Neural cell (in vitro differentiated cells): Measurements from ENCODE around the gene RSPH9. TPM values are rescaled to one million over a fixed set of nuclear protein-coding genes. Genes with fewer than 3 reads are reported as not detected.

Experiments
- H2AFZ ChIP-seq: fragments of 200-600, 300-800 bp; sonication (generic), shearing (Covaris generic); 2 replicates; pipeline ENCODE4 v1.6.0; 2014; ENCODE audit warnings: low read depth, mild to moderate bottlenecking, antibody characterized with exemption, low read length, moderate library complexity
- H3F3A ChIP-seq: fragments of 200-600 bp; shearing (Covaris generic); 2 replicates; pipeline ENCODE4 v1.6.1; 2016; ENCODE audit warnings: mild to moderate bottlenecking, moderate library complexity, mixed read lengths, antibody characterized with exemption, low read length; ENCODE audit not compliant: insufficient read depth, poor library complexity, severe bottlenecking
- H3K27ac ChIP-seq: fragments of 200-600, 300-800 bp; sonication (generic), shearing (Covaris generic); 2 replicates; pipeline ENCODE4 v1.5.1; 2014; ENCODE audit warnings: mild to moderate bottlenecking, low read length, moderate library complexity
- H3K27me3 ChIP-seq: fragments of 300-800, 200-600 bp; sonication (generic), shearing (Covaris generic); 2 replicates; pipeline ENCODE4 v1.6.0; 2014; ENCODE audit warnings: mild to moderate bottlenecking, low read depth, low read length, moderate library complexity; ENCODE audit not compliant: insufficient read depth
- H3K36me3 ChIP-seq: fragments of 300-800, 200-600 bp; sonication (generic), shearing (Covaris generic); 2 replicates; pipeline ENCODE4 v1.5.1; 2014; ENCODE audit warnings: mild to moderate bottlenecking, antibody characterized with exemption, low read length, moderate library complexity; ENCODE audit not compliant: insufficient read depth
- H3K4me2 ChIP-seq: fragments of 300-800, 200-600 bp; sonication (generic), shearing (Covaris generic); 2 replicates; pipeline ENCODE4 v1.6.0; 2014; ENCODE audit warnings: mild to moderate bottlenecking, low read length
- H3K4me3 ChIP-seq: fragments of 300-800, 200-600 bp; sonication (generic), shearing (Covaris generic); 2 replicates; pipeline ENCODE4 v1.5.1; 2014; ENCODE audit warnings: mild to moderate bottlenecking, low read length, moderate library complexity
- H3K79me2 ChIP-seq: fragments of 200-600 bp; shearing (Covaris generic); replicated peaks from 2 replicates; pipeline ENCODE4 v1.6.0; 2014; ENCODE audit warnings: mild to moderate bottlenecking, low read length, moderate library complexity; ENCODE audit not compliant: insufficient read depth
- H3K9ac ChIP-seq: fragments of 300-800, 200-600 bp; sonication (generic), shearing (Covaris generic); 2 replicates; pipeline ENCODE4 v1.6.1; 2016; ENCODE audit warnings: mild to moderate bottlenecking, low read length, mixed read lengths
- H3K9me2 ChIP-seq: fragments of 200-600 bp; shearing (Covaris generic); 2 replicates; pipeline ENCODE4 v1.6.1; 2016; ENCODE audit warnings: mild to moderate bottlenecking, low read length, mixed read lengths; ENCODE audit not compliant: insufficient read depth
- H3K9me3 ChIP-seq: fragments of 200-600, 300-800 bp; sonication (generic), shearing (Covaris generic); 2 replicates; pipeline ENCODE4 v1.6.1; 2016; ENCODE audit warnings: mild to moderate bottlenecking, mixed run types, low read length, moderate library complexity, mixed read lengths
- H4K20me1 ChIP-seq: fragments of 200-600 bp; shearing (Covaris generic); 2 replicates; pipeline ENCODE4 v1.6.1; 2016; ENCODE audit warnings: mild to moderate bottlenecking, mixed run types; ENCODE audit not compliant: insufficient read depth
- CTCF ChIP-seq: fragments of 450-650 bp; IDR thresholded peaks from 2 replicates; pipeline ENCODE4 v1.5.1; 2014; ENCODE audit warnings: antibody characterized with exemption, mild to moderate bottlenecking, moderate library complexity; ENCODE audit not compliant: poor library complexity, severe bottlenecking
- EP300 ChIP-seq: fragments of 450-650 bp; conservative IDR thresholded peaks from 2 replicates; pipeline ENCODE4 v1.6.1; 2014; ENCODE audit warnings: antibody characterized with exemption, mild to moderate bottlenecking, moderate library complexity; ENCODE audit not compliant: poor library complexity, severe bottlenecking
- EZH2 ChIP-seq: fragments of 200-600, 300-800 bp; shearing (Covaris generic), sonication (generic); IDR thresholded peaks from 2 replicates; pipeline ENCODE4 v1.6.1; 2014; ENCODE audit warnings: antibody characterized with exemption, low read length, borderline replicate concordance, mild to moderate bottlenecking; ENCODE audit not compliant: insufficient read depth, poor library complexity, severe bottlenecking
- MXI1 ChIP-seq: fragments of 450-650 bp; conservative IDR thresholded peaks from 2 replicates; pipeline ENCODE4 v1.6.1; 2014; ENCODE audit warnings: antibody characterized with exemption, mild to moderate bottlenecking; ENCODE audit not compliant: poor library complexity, severe bottlenecking
- POLR2AphosphoS5 ChIP-seq: IDR thresholded peaks from 2 replicates; pipeline ENCODE4 v1.6.1; 2012
- RAD21 ChIP-seq: fragments of 450-650 bp; conservative IDR thresholded peaks from 2 replicates; pipeline ENCODE4 v1.6.1; 2014; ENCODE audit warnings: antibody characterized with exemption, mild to moderate bottlenecking, moderate library complexity
- REST ChIP-seq: IDR thresholded peaks from 2 replicates; pipeline ENCODE4 v1.6.1; 2012; ENCODE audit warnings: borderline replicate concordance
- SMC3 ChIP-seq: fragments of 450-650 bp; conservative IDR thresholded peaks from 2 replicates; pipeline ENCODE4 v1.6.1; 2014; ENCODE audit warnings: antibody characterized with exemption, mild to moderate bottlenecking, moderate library complexity; ENCODE audit not compliant: poor library complexity
- TAF1 ChIP-seq: IDR thresholded peaks from 2 replicates; pipeline ENCODE4 v1.6.1; 2012; ENCODE audit warnings: low read depth
- polyA plus RNA-seq: library from polyadenylated mRNA; depleted of rRNA; stranded (reverse); fragments of >200 nt; gene quantifications from 2 replicates; pipeline ENCODE4 v1.2.3, GENCODE V29; 2014

Gene RSPH9
- polyA plus RNA-seq, 1 donor from 2014 or later: 0.88 TPM

- Histone ChIP-seq H3K9ac (no peak overlapping the region), H3F3A (no peaks in the 10 kb centered on the region), H3K4me3 (peak overlapping the region; percentile 7), H4K20me1 (no peaks in the 10 kb centered on the region), H3K27ac (no peak overlapping the region), H3K27me3 (no peaks in the 10 kb centered on the region), H3K36me3 (no peaks in the 10 kb centered on the region), H3K9me3 (no peaks in the 10 kb centered on the region), H2AFZ (no peak overlapping the region), H3K9me2 (no peaks in the 10 kb centered on the region), H3K4me2 (no peak overlapping the region), H3K79me2 (peaks cover 9% of the 10 kb centered on the region)
- TF ChIP-seq POLR2AphosphoS5: no peak
- TF ChIP-seq TAF1: no peak
- TF ChIP-seq REST: no peak
- no peak for TF ChIP-seq SMC3
- TF ChIP-seq EZH2: no peak
- TF ChIP-seq RAD21: no peak
- TF ChIP-seq EP300: no peak
- no peak for TF ChIP-seq CTCF
- no peak for TF ChIP-seq MXI1
Observed at GRCh38 chr6:43627008-43627825, 17.6 kb upstream of the RSPH9 start.

GRCh38 chr6:43628393-43629103 lies 16.3 kb upstream of the RSPH9 start:
- peak overlapping the region; percentile 55 for H3K27ac ChIP-seq
- no peak overlapping the region for H2AFZ ChIP-seq
- no peaks in the 10 kb centered on the region for H3K36me3 ChIP-seq
- H3K9ac ChIP-seq: peak overlapping the region; percentile 86
- no peaks in the 10 kb centered on the region for H4K20me1 ChIP-seq
- peaks cover 9% of the 10 kb centered on the region for H3K79me2 ChIP-seq
- peak overlapping the region; percentile 95 for H3K4me2 ChIP-seq
- TF ChIP-seq MXI1: peak; percentile 11
- no peak for TF ChIP-seq POLR2AphosphoS5
- no peaks in the 10 kb centered on the region for H3F3A ChIP-seq
- no peaks in the 10 kb centered on the region for H3K27me3 ChIP-seq
- H3K9me3 ChIP-seq: no peaks in the 10 kb centered on the region
- H3K9me2 ChIP-seq: no peaks in the 10 kb centered on the region
- peak overlapping the region; percentile 82 for H3K4me3 ChIP-seq
